ENCODE data around the gene CACNA1B.

DNA sequence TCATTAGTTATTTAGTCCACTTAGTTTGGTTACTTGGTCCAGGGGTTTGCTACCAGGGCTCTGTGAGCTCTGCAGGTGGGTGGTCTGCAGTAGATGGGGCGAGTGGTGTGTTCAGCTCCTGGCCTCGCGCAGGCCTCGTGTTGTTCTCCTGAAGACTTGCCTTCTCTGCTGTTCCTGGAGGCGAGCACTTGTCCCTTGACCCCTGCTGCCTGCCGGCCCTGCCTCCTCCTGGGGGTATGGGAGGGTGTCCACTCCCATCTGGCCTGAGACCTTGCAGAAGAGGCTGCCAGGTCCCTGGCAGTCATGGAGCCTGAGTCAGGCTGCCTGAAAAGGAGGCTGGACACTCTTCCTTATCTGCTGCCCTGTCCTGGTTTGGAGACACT lies 137.0 kb downstream of the CACNA1B start:
- TF ChIP-seq CTCF (IDR thresholded peaks at IDR 0.05) (no peak), POLR2A (IDR thresholded peaks at IDR 0.05) (no peak), EP300 (IDR thresholded peaks at IDR 0.05) (no peak)
